HCT116 (cell line): ENCODE measurements around the gene SLC40A1.

Experiments used
- ATF3 ChIP-seq: IDR thresholded peaks from 2 replicates; pipeline ENCODE4 v1.6.1; 2012
- CEBPB ChIP-seq: IDR thresholded peaks from 2 replicates; pipeline ENCODE4 v1.6.1; 2012; ENCODE audit warnings: low read depth
- CTCF ChIP-seq, 3 experiments: fragments of 200-600 bp in 1 of 3; sonication (generic) in 1 of 3; IDR thresholded peaks in 2 of 3; conservative IDR thresholded peaks in 1 of 3; 2 replicates each; pipeline ENCODE4 v1.5.1; 2012 to 2017; ENCODE audit warnings: low read depth in 2 of 3, low read length in 2 of 3, antibody characterized with exemption in 1 of 3, borderline replicate concordance in 1 of 3, control low read depth in 1 of 3, mild to moderate bottlenecking in 1 of 3, mixed read lengths in 1 of 3, mixed run types in 1 of 3, moderate library complexity in 1 of 3; ENCODE audit not compliant: insufficient read depth in 1 of 3
- MAX ChIP-seq: IDR thresholded peaks from 2 replicates; pipeline ENCODE4 v1.6.1; 2012
- POLR2A ChIP-seq: IDR thresholded peaks from 2 replicates; pipeline ENCODE4 v1.7.0; 2011; ENCODE audit warnings: borderline replicate concordance; ENCODE audit not compliant: insufficient read depth, insufficient read length; ENCODE audit errors: extremely low read depth
- REST ChIP-seq: IDR thresholded peaks from 2 replicates; pipeline ENCODE4 v1.6.1; 2012; ENCODE audit warnings: low read depth
- SRF ChIP-seq: IDR thresholded peaks from 2 replicates; pipeline ENCODE4 v1.6.1; 2012; ENCODE audit warnings: low read depth

GRCh38 chr2:189544318-189545042 is 36.1 kb downstream of the SLC40A1 start:
- TF ChIP-seq MAX (no peak), CEBPB (no peak), REST (no peak), CTCF (IDR thresholded peaks at IDR 0.05 in 2 of 3, conservative IDR thresholded peaks at IDR 0.05 in 1 of 3; ENCODE audit: borderline replicate concordance in 1 of 3, insufficient read depth in 1 of 3, low read depth in 2 of 3, low read length in 2 of 3) (no peak), ATF3 (no peak), POLR2A (no peak), SRF (no peak)
